Ovary (tissue), 9 donors: ENCODE measurements around the gene PRR36. TPM values are rescaled to one million over a fixed set of nuclear protein-coding genes. Genes with fewer than 3 reads are reported as not detected.
A peak's percentile ranks its signal among the peaks of the same experiment; 100 is the strongest.

Experiments
- DNase-seq, 5 donors: peaks; one replicate each; pipeline ENCODE4 v3.0.0-alpha.2; 2019 to 2020
- H3K27ac ChIP-seq, 2 donors: fragments of 200-600 bp; one replicate each; pipeline versions ENCODE4 v1.5.1 to v1.8.0; 2019 to 2022
- H3K27me3 ChIP-seq: fragments of 200-600 bp; one replicate; pipeline ENCODE4 v1.8.0; 2022
- H3K36me3 ChIP-seq: fragments of 200-600 bp; sonication (generic); one replicate; pipeline ENCODE4 v1.5.1; 2019
- H3K4me1 ChIP-seq: one replicate; pipeline ENCODE4 v1.8.1; 2013; ENCODE audit warnings: mild to moderate bottlenecking, moderate library complexity; ENCODE audit not compliant: insufficient read depth
- H3K4me3 ChIP-seq: fragments of 200-600 bp; sonication (generic); one replicate; pipeline ENCODE4 v1.5.1; 2017
- H3K9me3 ChIP-seq, 2 donors: fragments of 200-600 bp in 1 of 2; sonication (generic) in 1 of 2; one replicate each; pipeline versions ENCODE4 v1.5.1 to v1.8.1; 2013 to 2019; ENCODE audit warnings: mild to moderate bottlenecking in 1 of 2, moderate library complexity in 1 of 2
- CTCF ChIP-seq, 3 donors: fragments of 450-650 bp in 2 of 3; fragments of 200-600 bp in 1 of 3; IDR thresholded peaks; one replicate each; pipeline versions ENCODE4 v1.5.1 to v1.8.0; 2016 to 2022; ENCODE audit warnings: antibody characterized with exemption in 3 of 3, mild to moderate bottlenecking in 1 of 3
- EP300 ChIP-seq: sonication (generic); formaldehyde crosslinking; IDR thresholded peaks from one replicate; pipeline ENCODE4 v1.6.1; 2017; ENCODE audit warnings: antibody characterized with exemption
- POLR2A ChIP-seq: fragments of 450-650 bp; IDR thresholded peaks from one replicate; pipeline ENCODE4 v1.6.1; 2017; ENCODE audit warnings: antibody characterized with exemption, mild to moderate bottlenecking, moderate library complexity
- WGBS, 3 donors: extraction: QIAGEN DNeasy Blood & Tissue Kit in 1 of 3; methylation state at CpG; one replicate each; pipeline versions ENCODE4 v1.1.5 to v1.1.7; 2013 to 2017; 5-methylcytosine and 5-hydroxymethylcytosine counted together
- intact Hi-C, 4 donors: fragments of 100-400 bp; cut with DNase I; formaldehyde crosslinking; loops; one replicate each; pipeline versions ENCODE4 v1.11.0 to v1.15.1; 2022 to 2023
- polyA plus RNA-seq, 2 donors: library from polyadenylated mRNA; stranded (reverse); fragments of 200-250 nt in 1 of 2; fragments of 350-450 nt in 1 of 2; fragmentation: Illumina TruSeq in 1 of 2; extraction: RNeasy Lipid Tissue Mini Kit (QIAGEN cat#74804) in 1 of 2; gene quantifications; one replicate each; pipeline ENCODE4 v1.2.3, GENCODE V29; 2013 to 2014
- total RNA-seq, 7 donors: library from RNA; depleted of rRNA in 2 of 7; stranded (reverse); fragments of >200 nt in 2 of 7; fragmentation: NEBNext Ultra II Directional in 3 of 7; extraction: Animal tissue kit (Norgen Biotek cat#: 25700) in 3 of 7; gene quantifications; one replicate each; pipeline versions ENCODE4 v1.1.0 to v1.2.4, GENCODE V29; 2016 to 2023
- donor health status: DM: no; HTN: no; CAD: no; lungs with moderate emphysema.
- donor health status: DM: no; HTN: no; CAD: no.
- donor health status: Bipolar disorder and iron deficiency.
- donor health status: DM: yes; HTN: yes; CAD: no.
- donor health status: DM: no; HTN: no; CAD: no.
- donor health status: DM: yes; HTN: yes; CAD: no.

The PRR36 gene
- total and polyA plus RNA-seq, 9 donors = 0.05 to 2.2 (median 0.60) TPM

GRCh38 chr19:7901337-7901736 lies 27.1 kb upstream of the PRR36 start:
- WGBS, 3 donors = 89 to 92% (median 89%) methylated on average over 7 of the region's 7 CpGs
- H3K4me1 ChIP-seq = peaks cover 13% of the 10 kb centered on the region

GRCh38 chr19:7900931-7901330 lies 26.7 kb upstream of the PRR36 start:
- intact Hi-C loops = no loop called here
- Histone ChIP-seq H3K27me3 (no peaks in the 10 kb centered on the region), H3K4me1 (peaks cover 12% of the 10 kb centered on the region), H3K9me3 (no peaks in the 10 kb centered on the region), H3K36me3 (no peaks in the 10 kb centered on the region), H3K27ac (no peak overlapping the region), H3K4me3 (no peak overlapping the region)
- DNase-seq = no peak
- 71 to 84% (median 75%) methylated on average over 3 of the region's 3 CpGs for WGBS, 3 donors
- TF ChIP-seq CTCF (IDR thresholded peaks at IDR 0.05) = no peak
- no peak for TF ChIP-seq EP300
- TF ChIP-seq POLR2A = no peak

More at GRCh38 chr19:7901337-7901736, 27.1 kb upstream of the PRR36 start:
- intact Hi-C loops = no loop called here
- Histone ChIP-seq H3K36me3 (no peaks in the 10 kb centered on the region), H3K4me3 (no peak overlapping the region), H3K9me3 (no peaks in the 10 kb centered on the region), H3K27me3 (no peaks in the 10 kb centered on the region), H3K27ac (no peak overlapping the region)
- no peak for DNase-seq
- TF ChIP-seq POLR2A (no peak), EP300 (no peak), CTCF (IDR thresholded peaks at IDR 0.05) (no peak)

- 70 to 82% (median 75%) methylated on average over 21 of the region's 21 CpGs for WGBS, 3 donors
- TF ChIP-seq EP300 (no peak), CTCF (IDR thresholded peaks at IDR 0.05) (no peak), POLR2A (no peak)
Observed at GRCh38 chr19:7900401-7900870, 26.2 kb upstream of the PRR36 start.

GRCh38 chr19:7899751-7900378 lies 25.7 kb upstream of the PRR36 start:
- Histone ChIP-seq H3K9me3 (no peaks in the 10 kb centered on the region), H3K27ac (no peak overlapping the region), H3K4me1 (peaks cover 6% of the 10 kb centered on the region), H3K27me3 (no peaks in the 10 kb centered on the region), H3K4me3 (no peak overlapping the region), H3K36me3 (no peaks in the 10 kb centered on the region)
- peak in 3 of 5 donors; percentile 33 to 39 (median 33) for DNase-seq
- WGBS, 3 donors = 88 to 91% (median 91%) methylated on average over 34 of the region's 34 CpGs
- TF ChIP-seq EP300 (no peak), CTCF (IDR thresholded peaks at IDR 0.05) (no peak), POLR2A (no peak)
- intact Hi-C loops = no loop called here

More at GRCh38 chr19:7900401-7900870, 26.2 kb upstream of the PRR36 start:
- DNase-seq = peak in 2 of 5 donors; percentile 32 to 38
- Histone ChIP-seq H3K36me3 (no peaks in the 10 kb centered on the region), H3K27ac (no peak overlapping the region), H3K4me3 (no peak overlapping the region), H3K4me1 (peaks cover 9% of the 10 kb centered on the region), H3K27me3 (no peaks in the 10 kb centered on the region), H3K9me3 (no peaks in the 10 kb centered on the region)
- intact Hi-C loops = no loop called here
